Activated T-helper 2 cell treated with anti-CD3 and anti-CD28 coated beads, Interferon-gamma antibody, Interleukin-2, Interleukin-4, amounts not matched to agents 10 μg/mL and 5 μg/mL and 100 μg/mL, durations not matched to agents 14 hours and 24 hours and 36 hours (primary cell): ENCODE data around the gene FBH1. TPM values are rescaled to one million over a fixed set of nuclear protein-coding genes. Genes with fewer than 3 reads are reported as not detected.

ENCODE experiments used
- DNase-seq: peaks from one replicate; pipeline ENCODE4 v3.0.0; 2021; ENCODE audit warnings: low spot score
- H3K27ac Mint-ChIP-seq: one replicate; pipeline ENCODE4 v1.8.0; 2021; ENCODE audit warnings: mixed read lengths
- H3K27me3 Mint-ChIP-seq: one replicate; pipeline ENCODE4 v1.8.0; 2021; ENCODE audit warnings: low read depth, mixed read lengths
- H3K36me3 Mint-ChIP-seq: one replicate; pipeline ENCODE4 v1.8.0; 2021; ENCODE audit warnings: low read depth, mixed read lengths
- H3K4me1 Mint-ChIP-seq: one replicate; pipeline ENCODE4 v1.8.0; 2021; ENCODE audit warnings: low read depth, mixed read lengths
- H3K4me3 Mint-ChIP-seq: one replicate; pipeline ENCODE4 v1.8.0; 2021; ENCODE audit warnings: low read depth, mild to moderate bottlenecking, moderate library complexity, mixed read lengths
- H3K9me3 Mint-ChIP-seq: one replicate; pipeline ENCODE4 v1.8.0; 2021; ENCODE audit warnings: mixed read lengths
- intact Hi-C: fragments of 100-400 bp; cut with micrococcal nuclease; formaldehyde crosslinking; loops from one replicate; pipeline ENCODE4 v1.15.1; 2023
- total RNA-seq: library from RNA; stranded (reverse); gene quantifications from 2 replicates; pipeline ENCODE4 v1.2.3, GENCODE V29; 2022

Gene FBH1
- total RNA-seq, 1 donor from 2014 or later = 57.2 TPM

- H3K9me3 Mint-ChIP-seq = no peaks in the 10 kb centered on the region
- no peak for DNase-seq
- H3K4me1 Mint-ChIP-seq = peaks cover 28% of the 10 kb centered on the region
- H3K4me3 Mint-ChIP-seq = peak overlapping the region; percentile 5
- peaks cover 64% of the 10 kb centered on the region for H3K36me3 Mint-ChIP-seq
- no peaks in the 10 kb centered on the region for H3K27me3 Mint-ChIP-seq
- no peak overlapping the region for H3K27ac Mint-ChIP-seq
- intact Hi-C loops = loop anchor here (5.0 kb wide), 1 partner anchor 75 kb away; the partner anchor contains the start of gene GDI2
These were observed 3.0 kb upstream of the FBH1 start for GRCh38 chr10:5887029-5887428.

GRCh38 chr10:5887641-5888040 lies 2.4 kb upstream of the FBH1 start:
- H3K4me3 Mint-ChIP-seq = peak overlapping the region; percentile 51
- peaks cover 63% of the 10 kb centered on the region for H3K36me3 Mint-ChIP-seq
- intact Hi-C loops = loop anchor here (5.0 kb wide), 1 partner anchor 75 kb away; the partner anchor contains the start of gene GDI2
- DNase-seq = no peak
- H3K27ac Mint-ChIP-seq = no peak overlapping the region
- H3K4me1 Mint-ChIP-seq = peaks cover 32% of the 10 kb centered on the region
- H3K9me3 Mint-ChIP-seq = no peaks in the 10 kb centered on the region
- no peaks in the 10 kb centered on the region for H3K27me3 Mint-ChIP-seq

- no peaks in the 10 kb centered on the region for H3K9me3 Mint-ChIP-seq
- peaks cover 35% of the 10 kb centered on the region for H3K4me1 Mint-ChIP-seq
- intact Hi-C loops = loop anchor here (5.0 kb wide), 1 partner anchor 76 kb away; the partner anchor contains the start of gene GDI2
- H3K27me3 Mint-ChIP-seq = no peaks in the 10 kb centered on the region
- H3K27ac Mint-ChIP-seq = peak overlapping the region; percentile 73
- peak overlapping the region; percentile 91 for H3K4me3 Mint-ChIP-seq
- H3K36me3 Mint-ChIP-seq = peaks cover 59% of the 10 kb centered on the region
- no peak for DNase-seq
These were observed 1.7 kb upstream of the FBH1 start for GRCh38 chr10:5888351-5888750.

GRCh38 chr10:5888843-5889623 lies 1.0 kb upstream of the FBH1 start:
- H3K9me3 Mint-ChIP-seq = no peaks in the 10 kb centered on the region
- peaks cover 58% of the 10 kb centered on the region for H3K36me3 Mint-ChIP-seq
- peaks cover 41% of the 10 kb centered on the region for H3K4me1 Mint-ChIP-seq
- intact Hi-C loops = loop anchor here (5.0 kb wide), 1 partner anchor 77 kb away; the partner anchor contains the start of gene GDI2
- peak overlapping the region; percentile 91 for H3K4me3 Mint-ChIP-seq
- H3K27ac Mint-ChIP-seq = peak overlapping the region; percentile 73
- no peaks in the 10 kb centered on the region for H3K27me3 Mint-ChIP-seq
- peak; percentile 45 for DNase-seq

GRCh38 chr10:5890452-5890915 lies 441 bp downstream of the FBH1 start:
- DNase-seq = peak; percentile 18
- Mint-ChIP-seq H3K27ac (peak overlapping the region; percentile 79), H3K27me3 (no peaks in the 10 kb centered on the region), H3K4me3 (peak overlapping the region; percentile 94), H3K36me3 (peaks cover 64% of the 10 kb centered on the region), H3K9me3 (no peaks in the 10 kb centered on the region), H3K4me1 (peaks cover 45% of the 10 kb centered on the region)
- intact Hi-C loops = loop anchor here (5.0 kb wide), 4 partner anchors 87 to 448 kb away; partner anchors contain the start of genes IL15RA and RBM17

GRCh38 chr10:5891009-5891408 lies 966 bp downstream of the FBH1 start:
- Mint-ChIP-seq H3K9me3 (no peaks in the 10 kb centered on the region), H3K27me3 (no peaks in the 10 kb centered on the region), H3K36me3 (peaks cover 64% of the 10 kb centered on the region), H3K4me3 (peak overlapping the region; percentile 94), H3K27ac (peak overlapping the region; percentile 79), H3K4me1 (peaks cover 50% of the 10 kb centered on the region)
- DNase-seq = no peak
- intact Hi-C loops = loop anchor here (5.0 kb wide), 4 partner anchors 86 to 449 kb away; partner anchors contain the start of genes IL15RA and RBM17

GRCh38 chr10:5892007-5892406 lies 2.0 kb downstream of the FBH1 start:
- Mint-ChIP-seq H3K9me3 (no peaks in the 10 kb centered on the region), H3K27me3 (no peaks in the 10 kb centered on the region), H3K4me3 (peak overlapping the region; percentile 56), H3K27ac (no peak overlapping the region), H3K36me3 (peaks cover 65% of the 10 kb centered on the region), H3K4me1 (peaks cover 59% of the 10 kb centered on the region)
- DNase-seq = no peak
- intact Hi-C loops = loop anchor here (5.0 kb wide), 4 partner anchors 85 to 450 kb away; partner anchors contain the start of genes IL15RA and RBM17

GRCh38 chr10:5893321-5893720 lies 3.3 kb downstream of the FBH1 start:
- Mint-ChIP-seq H3K9me3 (peaks cover 11% of the 10 kb centered on the region), H3K36me3 (peaks cover 68% of the 10 kb centered on the region), H3K27ac (no peak overlapping the region), H3K27me3 (no peaks in the 10 kb centered on the region), H3K4me1 (peaks cover 57% of the 10 kb centered on the region), H3K4me3 (no peak overlapping the region)
- intact Hi-C loops = loop anchor here (5.0 kb wide), 4 partner anchors 84 to 451 kb away; partner anchors contain the start of genes IL15RA and RBM17
- no peak for DNase-seq

- no peak for DNase-seq
- peaks cover 12% of the 10 kb centered on the region for H3K9me3 Mint-ChIP-seq
- intact Hi-C loops = loop anchor here (5.0 kb wide), 4 partner anchors 83 to 452 kb away; partner anchors contain the start of genes IL15RA and RBM17
- H3K4me1 Mint-ChIP-seq = peaks cover 52% of the 10 kb centered on the region
- no peaks in the 10 kb centered on the region for H3K27me3 Mint-ChIP-seq
- peaks cover 69% of the 10 kb centered on the region for H3K36me3 Mint-ChIP-seq
- H3K4me3 Mint-ChIP-seq = no peak overlapping the region
- no peak overlapping the region for H3K27ac Mint-ChIP-seq
These were observed 4.4 kb downstream of the FBH1 start for GRCh38 chr10:5894403-5894802.

GRCh38 chr10:5894873-5895272 lies 4.8 kb downstream of the FBH1 start:
- no peak overlapping the region for H3K4me3 Mint-ChIP-seq
- peaks cover 52% of the 10 kb centered on the region for H3K4me1 Mint-ChIP-seq
- intact Hi-C loops = loop anchor here (5.0 kb wide), 4 partner anchors 82 to 453 kb away; partner anchors contain the start of genes IL15RA and RBM17
- peaks cover 12% of the 10 kb centered on the region for H3K9me3 Mint-ChIP-seq
- no peaks in the 10 kb centered on the region for H3K27me3 Mint-ChIP-seq
- no peak for DNase-seq
- H3K36me3 Mint-ChIP-seq = peaks cover 69% of the 10 kb centered on the region
- H3K27ac Mint-ChIP-seq = no peak overlapping the region

GRCh38 chr10:5895365-5895764 lies 5.3 kb downstream of the FBH1 start:
- intact Hi-C loops = no loop called here
- no peak for DNase-seq
- peaks cover 12% of the 10 kb centered on the region for H3K9me3 Mint-ChIP-seq
- H3K4me3 Mint-ChIP-seq = no peak overlapping the region
- H3K36me3 Mint-ChIP-seq = peaks cover 69% of the 10 kb centered on the region
- H3K27me3 Mint-ChIP-seq = no peaks in the 10 kb centered on the region
- peak overlapping the region; percentile 58 for H3K27ac Mint-ChIP-seq
- H3K4me1 Mint-ChIP-seq = peaks cover 52% of the 10 kb centered on the region

GRCh38 chr10:5895804-5896203 lies 5.8 kb downstream of the FBH1 start:
- intact Hi-C loops = no loop called here
- no peaks in the 10 kb centered on the region for H3K27me3 Mint-ChIP-seq
- H3K27ac Mint-ChIP-seq = peak overlapping the region; percentile 58
- H3K4me1 Mint-ChIP-seq = peaks cover 50% of the 10 kb centered on the region
- peaks cover 66% of the 10 kb centered on the region for H3K36me3 Mint-ChIP-seq
- peaks cover 12% of the 10 kb centered on the region for H3K9me3 Mint-ChIP-seq
- DNase-seq = no peak
- H3K4me3 Mint-ChIP-seq = peak overlapping the region; percentile 10
